Cardiac fibroblast (primary cell): ENCODE data around the gene ADAMTS14.

Experiments
- DNase-seq, 2 donors: peaks; one replicate each; pipeline versions ENCODE4 v3.0.0 to v3.0.0-alpha.2; 2010; ENCODE audit warnings: low read depth in 2 of 2
- H3K4me3 ChIP-seq, 2 donors: replicated peaks in 1 of 2; 1 replicate in 1 of 2; 2 replicates in 1 of 2; pipeline ENCODE4 v1.5.1; 2011; ENCODE audit warnings: low read depth in 2 of 2, low read length in 2 of 2, mild to moderate bottlenecking in 2 of 2, moderate library complexity in 1 of 2
- CTCF ChIP-seq: IDR thresholded peaks from one replicate; pipeline ENCODE4 v1.5.1; 2011; ENCODE audit warnings: low read depth, mild to moderate bottlenecking, low read length, inconsistent platforms

Gene ADAMTS14

GRCh38 chr10:70738761-70739121 lies 66.4 kb downstream of the ADAMTS14 start:
- DNase-seq, result no peak
- TF ChIP-seq CTCF, result no peak
- no peak overlapping the region for H3K4me3 ChIP-seq

- no peak for TF ChIP-seq CTCF
- no peak overlapping the region for H3K4me3 ChIP-seq
- DNase-seq, result no peak
Observed at GRCh38 chr10:70740406-70741288, 68.3 kb downstream of the ADAMTS14 start.

- H3K4me3 ChIP-seq, result no peak overlapping the region
- no peak for TF ChIP-seq CTCF
- DNase-seq, result peak; percentile 74 to 80
Observed at GRCh38 chr10:70742537-70743429, 70.5 kb downstream of the ADAMTS14 start.

GRCh38 chr10:70743430-70743788 lies 71.1 kb downstream of the ADAMTS14 start:
- H3K4me3 ChIP-seq, result no peak overlapping the region
- no peak for DNase-seq
- no peak for TF ChIP-seq CTCF

- H3K4me3 ChIP-seq, result no peak overlapping the region
- DNase-seq, result no peak
- TF ChIP-seq CTCF, result no peak
Observed at GRCh38 chr10:70743879-70744278, 71.6 kb downstream of the ADAMTS14 start.

- no peak overlapping the region for H3K4me3 ChIP-seq
- no peak for DNase-seq
- TF ChIP-seq CTCF, result no peak
Observed at GRCh38 chr10:70744617-70745143, 72.4 kb downstream of the ADAMTS14 start.
